PC-3 (cell line): Measurements from ENCODE around the gene KIAA2012. TPM values are rescaled to one million over a fixed set of nuclear protein-coding genes. Genes with fewer than 3 reads are reported as not detected.

Source experiments
- ATAC-seq: fragments of 200-7000 bp; cut with Tn5 transposase; 2 replicates; pipeline ENCODE4 v1.9.1; 2020; ENCODE audit warnings: mild to moderate bottlenecking, moderate library complexity
- BruUV-seq: library from RNA; stranded (reverse); fragments of 400-500 nt; replicated peaks from 2 replicates; lab custom pipeline; 2021; lab: Mats Ljungman, UMichigan
- CTCF ChIA-PET: fragments of 300-600 bp; sonication (Branson Sonifier 250); formaldehyde crosslinking; loops from one replicate; lab custom pipeline; 2022; ENCODE audit warnings: antibody characterized with exemption; lab: Charles Lee
- POLR2A ChIA-PET: fragments of 300-600 bp; sonication (Branson Sonifier 250); formaldehyde crosslinking; loops from one replicate; lab custom pipeline; 2022; ENCODE audit warnings: antibody characterized with exemption; ENCODE audit not compliant: unreplicated experiment; lab: Charles Lee
- DNase-seq: peaks from one replicate; pipeline ENCODE4 v3.0.0-alpha.2; 2015
- H2AFZ ChIP-seq: fragments of 300-600 bp; sonication (generic); 2 replicates; pipeline ENCODE4 v1.6.0; 2016; ENCODE audit warnings: antibody characterized with exemption, low read length
- H3F3A ChIP-seq: fragments of 300-600 bp; sonication (generic); one replicate; pipeline ENCODE4 v1.6.0; 2017; ENCODE audit warnings: antibody characterized with exemption, low read length, control low read depth, mild to moderate bottlenecking; ENCODE audit not compliant: unreplicated experiment
- H3K27ac ChIP-seq: fragments of 300-600 bp; sonication (generic); 2 replicates; pipeline ENCODE4 v1.5.1; 2016; ENCODE audit warnings: mild to moderate bottlenecking, low read length
- H3K27me3 ChIP-seq: fragments of 300-600 bp; sonication (generic); 2 replicates; pipeline ENCODE4 v1.6.1; 2016; ENCODE audit warnings: low read length, mixed read lengths
- H3K36me3 ChIP-seq: fragments of 300-600 bp; sonication (generic); 2 replicates; pipeline ENCODE4 v1.6.1; 2016; ENCODE audit warnings: low read depth, mixed run types, low read length, mixed read lengths
- H3K4me1 ChIP-seq: fragments of 300-600 bp; sonication (generic); 2 replicates; pipeline ENCODE4 v1.5.1; 2016; ENCODE audit warnings: low read length; ENCODE audit not compliant: insufficient read depth
- H3K4me2 ChIP-seq: fragments of 300-600 bp; sonication (generic); 2 replicates; pipeline ENCODE4 v1.6.0; 2016; ENCODE audit warnings: low read length
- H3K4me3 ChIP-seq: fragments of 300-600 bp; sonication (generic); 2 replicates; pipeline ENCODE4 v1.5.1; 2016; ENCODE audit warnings: mild to moderate bottlenecking, low read length, mixed read lengths
- H3K79me2 ChIP-seq: fragments of 300-600 bp; sonication (generic); 2 replicates; pipeline ENCODE4 v1.6.1; 2017; ENCODE audit warnings: low read length, mixed read lengths
- H3K9ac ChIP-seq: fragments of 300-600 bp; sonication (generic); 2 replicates; pipeline ENCODE4 v1.6.0; 2016; ENCODE audit warnings: mild to moderate bottlenecking, low read length
- H3K9me2 ChIP-seq: fragments of 300-600 bp; sonication (generic); replicated peaks from 2 replicates; pipeline ENCODE4 v1.6.1; 2016; ENCODE audit warnings: mixed run types, low read length, mixed read lengths
- H3K9me3 ChIP-seq: fragments of 300-600 bp; sonication (generic); 2 replicates; pipeline ENCODE4 v1.6.1; 2016; ENCODE audit warnings: low read length, mixed read lengths
- H4K20me1 ChIP-seq: fragments of 300-600 bp; sonication (generic); 2 replicates; pipeline ENCODE4 v1.6.1; 2016; ENCODE audit warnings: low read length, mixed read lengths
- EZH2 ChIP-seq: fragments of 300-600 bp; sonication (generic); IDR thresholded peaks from one replicate; pipeline ENCODE4 v1.6.1; 2017; ENCODE audit warnings: antibody characterized with exemption, mild to moderate bottlenecking, low read length; ENCODE audit not compliant: unreplicated experiment
- EZH2phosphoT487 ChIP-seq: fragments of 300-600 bp; sonication (generic); IDR thresholded peaks from 2 replicates; pipeline ENCODE4 v1.6.1; 2018; ENCODE audit warnings: mild to moderate bottlenecking, antibody characterized with exemption, low read length, borderline replicate concordance
- intact Hi-C: fragments of 100-400 bp; cut with micrococcal nuclease; formaldehyde crosslinking; loops from 2 replicates; pipeline ENCODE4 v1.9.0; 2023
- total RNA-seq: library from RNA; depleted of rRNA; stranded (reverse); fragments of >200 nt; gene quantifications from 2 replicates; pipeline ENCODE4 v1.2.3, GENCODE V29; 2014
- TF ChIP-seq, protein P1 (sequence below): fragments of 300-600 bp; sonication (generic); conservative IDR thresholded peaks from 2 replicates; pipeline ENCODE4 v1.5.1; 2017; ENCODE audit warnings: antibody characterized with exemption, low read depth, mild to moderate bottlenecking, low read length

KIAA2012 gene
- total RNA-seq, 1 experiment from 2014 or later, result not detected

DNA sequence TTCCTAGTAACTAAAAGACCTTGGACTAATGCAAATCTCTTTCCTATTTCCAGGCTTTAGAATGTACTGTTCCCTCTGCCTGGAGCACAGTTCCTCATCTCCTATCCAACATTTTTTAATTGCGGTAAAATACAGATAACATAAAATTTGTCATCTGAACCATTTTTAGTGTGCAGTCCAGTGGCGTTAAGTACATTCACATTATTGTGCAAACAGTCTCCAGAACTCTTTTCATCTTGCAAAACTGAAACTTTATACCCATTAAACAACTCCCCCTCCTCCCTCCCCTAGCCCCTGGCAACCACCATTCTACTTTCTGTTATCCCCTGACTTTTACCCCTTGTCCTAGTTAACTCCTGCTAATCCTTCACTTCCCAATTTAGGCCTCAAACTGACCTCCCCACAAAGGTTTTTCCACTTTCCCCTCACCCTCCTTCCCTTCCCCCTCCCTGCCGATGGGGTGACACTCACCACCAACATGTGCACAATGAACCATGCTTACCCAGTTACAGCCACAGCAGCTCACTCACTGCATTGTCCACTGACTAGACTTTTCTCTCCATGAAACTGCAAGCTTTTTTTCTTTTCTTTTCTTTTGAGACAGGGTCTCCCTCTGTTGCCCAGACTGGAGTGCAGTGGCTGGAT lies 54.8 kb downstream of the KIAA2012 start:
- H3K4me2 ChIP-seq, result no peak overlapping the region
- no peaks in the 10 kb centered on the region for H3K79me2 ChIP-seq
- no peak overlapping the region for H3K27ac ChIP-seq
- intact Hi-C loops, result no loop called here
- H4K20me1 ChIP-seq, result no peaks in the 10 kb centered on the region
- BruUV-seq, result no TSS peak
- ATAC-seq (no peak), DNase-seq (no peak)
- CTCF ChIA-PET, result no interaction called here
- H3K9me2 ChIP-seq, result no peaks in the 10 kb centered on the region
- H3K27me3 ChIP-seq, result no peaks in the 10 kb centered on the region
- H3F3A ChIP-seq, result no peaks in the 10 kb centered on the region
- POLR2A ChIA-PET, result no interaction called here
- H3K4me3 ChIP-seq, result no peak overlapping the region
- H2AFZ ChIP-seq, result no peak overlapping the region
- no peak overlapping the region for H3K9ac ChIP-seq
- H3K4me1 ChIP-seq, result no peaks in the 10 kb centered on the region
- no peaks in the 10 kb centered on the region for H3K9me3 ChIP-seq
- TF ChIP-seq, protein P1, sequence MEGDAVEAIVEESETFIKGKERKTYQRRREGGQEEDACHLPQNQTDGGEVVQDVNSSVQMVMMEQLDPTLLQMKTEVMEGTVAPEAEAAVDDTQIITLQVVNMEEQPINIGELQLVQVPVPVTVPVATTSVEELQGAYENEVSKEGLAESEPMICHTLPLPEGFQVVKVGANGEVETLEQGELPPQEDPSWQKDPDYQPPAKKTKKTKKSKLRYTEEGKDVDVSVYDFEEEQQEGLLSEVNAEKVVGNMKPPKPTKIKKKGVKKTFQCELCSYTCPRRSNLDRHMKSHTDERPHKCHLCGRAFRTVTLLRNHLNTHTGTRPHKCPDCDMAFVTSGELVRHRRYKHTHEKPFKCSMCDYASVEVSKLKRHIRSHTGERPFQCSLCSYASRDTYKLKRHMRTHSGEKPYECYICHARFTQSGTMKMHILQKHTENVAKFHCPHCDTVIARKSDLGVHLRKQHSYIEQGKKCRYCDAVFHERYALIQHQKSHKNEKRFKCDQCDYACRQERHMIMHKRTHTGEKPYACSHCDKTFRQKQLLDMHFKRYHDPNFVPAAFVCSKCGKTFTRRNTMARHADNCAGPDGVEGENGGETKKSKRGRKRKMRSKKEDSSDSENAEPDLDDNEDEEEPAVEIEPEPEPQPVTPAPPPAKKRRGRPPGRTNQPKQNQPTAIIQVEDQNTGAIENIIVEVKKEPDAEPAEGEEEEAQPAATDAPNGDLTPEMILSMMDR, result no peak
- TF ChIP-seq EZH2phosphoT487 (no peak), EZH2 (no peak)
- no peaks in the 10 kb centered on the region for H3K36me3 ChIP-seq

DNA sequence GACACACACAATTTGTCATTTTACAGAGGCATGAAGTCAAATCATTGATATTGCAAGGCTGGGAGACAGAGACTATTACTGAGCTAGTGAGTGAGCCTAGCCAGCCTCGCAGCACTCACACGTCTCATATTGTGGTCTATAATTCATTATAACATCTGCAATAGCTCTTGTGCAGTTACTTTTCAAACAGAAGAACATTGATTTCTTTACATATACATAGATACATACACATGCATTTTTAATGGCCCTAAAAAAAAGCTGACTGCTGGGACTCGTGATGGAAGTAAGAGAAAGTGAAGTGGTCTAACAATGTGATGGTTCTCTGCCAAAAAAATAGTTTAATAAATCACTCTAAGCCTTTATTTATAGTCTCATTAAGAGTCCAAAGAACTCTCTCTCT lies 56.8 kb downstream of the KIAA2012 start:
- Histone ChIP-seq H3K27ac (no peak overlapping the region), H3K36me3 (no peaks in the 10 kb centered on the region), H3K9me2 (no peaks in the 10 kb centered on the region), H2AFZ (no peak overlapping the region), H3K4me2 (no peak overlapping the region), H4K20me1 (no peaks in the 10 kb centered on the region), H3K79me2 (no peaks in the 10 kb centered on the region), H3K9ac (no peak overlapping the region), H3K27me3 (no peaks in the 10 kb centered on the region), H3K4me1 (0 out of 2 replicates have a peak, but pooled peaks cover 5% of the 10 kb centered on the region), H3K9me3 (no peaks in the 10 kb centered on the region), H3K4me3 (no peak overlapping the region), H3F3A (no peaks in the 10 kb centered on the region)
- DNase-seq (no peak), ATAC-seq (no peak)
- TF ChIP-seq, protein P1, result no peak
- TF ChIP-seq EZH2 (no peak), EZH2phosphoT487 (no peak)
- intact Hi-C loops, result no loop called here
- BruUV-seq, result no TSS peak
- POLR2A ChIA-PET, result interaction anchor here (0.5 kb wide), 1 partner anchor 77 kb away, joined by 8 read pairs; no protein-coding TSS in a partner anchor
- CTCF ChIA-PET, result no interaction called here

DNA sequence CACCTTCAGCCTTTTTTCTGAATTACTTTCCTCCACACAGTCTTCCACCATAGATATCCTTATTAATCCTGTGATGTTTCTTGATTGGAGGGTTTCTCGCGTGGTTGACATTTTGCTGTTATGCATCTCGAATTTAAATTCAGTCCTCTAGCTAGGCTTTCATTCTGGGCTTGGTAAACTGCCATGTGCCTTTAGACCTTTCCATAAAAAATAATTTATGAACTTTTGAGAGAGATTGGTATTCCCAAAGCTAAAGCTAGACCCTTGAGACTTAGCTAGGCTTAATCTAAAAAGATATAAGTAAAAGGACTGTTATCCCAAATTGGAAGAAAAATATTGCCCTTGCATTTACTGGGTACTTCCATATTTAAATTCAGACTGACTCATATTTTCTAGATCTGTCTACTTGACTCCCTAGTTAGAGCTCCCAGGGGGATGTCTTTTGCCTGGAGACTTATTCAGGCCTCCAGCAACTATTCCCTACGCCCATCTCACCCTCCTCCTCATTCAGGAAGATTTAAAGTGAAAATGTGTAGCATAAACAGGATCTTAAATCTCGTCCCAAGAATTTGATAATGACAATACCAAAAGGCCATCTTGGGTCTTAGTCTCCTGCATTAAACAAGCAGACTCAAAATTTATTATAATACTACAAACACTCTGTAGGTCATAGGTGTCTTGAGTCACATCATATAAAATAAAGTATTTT lies 60.3 kb downstream of the KIAA2012 start:
- H3K4me2 ChIP-seq, result no peak overlapping the region
- H3K4me3 ChIP-seq, result no peak overlapping the region
- no peaks in the 10 kb centered on the region for H3F3A ChIP-seq
- no peaks in the 10 kb centered on the region for H3K9me2 ChIP-seq
- no peaks in the 10 kb centered on the region for H3K9me3 ChIP-seq
- H3K79me2 ChIP-seq, result no peaks in the 10 kb centered on the region
- CTCF ChIA-PET, result no interaction called here
- intact Hi-C loops, result no loop called here
- H3K9ac ChIP-seq, result no peak overlapping the region
- H3K4me1 ChIP-seq, result 0 out of 2 replicates have a peak, but pooled peaks cover 5% of the 10 kb centered on the region
- H4K20me1 ChIP-seq, result no peaks in the 10 kb centered on the region
- TF ChIP-seq EZH2 (no peak), EZH2phosphoT487 (no peak)
- TF ChIP-seq, protein P1, result no peak
- no peak overlapping the region for H2AFZ ChIP-seq
- BruUV-seq, result no TSS peak
- ATAC-seq (peak; percentile 18; the same call in 1 of the 2 replicates), DNase-seq (no peak)
- H3K27ac ChIP-seq, result no peak overlapping the region
- no peaks in the 10 kb centered on the region for H3K27me3 ChIP-seq
- H3K36me3 ChIP-seq, result no peaks in the 10 kb centered on the region
- POLR2A ChIA-PET, result no interaction called here
